ENCODE results near the gene STK25.

Gene STK25

GRCh38 chr2:241443486-241444223 is 64.7 kb downstream of the STK25 start:
- in situ Hi-C loops (cut with HindIII; ENCODE audit: low pct_ligation_motif_present, low sequenced_read_pairs), result no loop called here
- no peak overlapping the region for H3K4me3 ChIP-seq (ENCODE audit: low read depth, low read length)
- H3K27ac ChIP-seq, result no peak overlapping the region
- DNase-seq, result peak; percentile 51
- no peaks in the 10 kb centered on the region for H3K27me3 ChIP-seq (replicated peaks)
- TF ChIP-seq, protein P1, sequence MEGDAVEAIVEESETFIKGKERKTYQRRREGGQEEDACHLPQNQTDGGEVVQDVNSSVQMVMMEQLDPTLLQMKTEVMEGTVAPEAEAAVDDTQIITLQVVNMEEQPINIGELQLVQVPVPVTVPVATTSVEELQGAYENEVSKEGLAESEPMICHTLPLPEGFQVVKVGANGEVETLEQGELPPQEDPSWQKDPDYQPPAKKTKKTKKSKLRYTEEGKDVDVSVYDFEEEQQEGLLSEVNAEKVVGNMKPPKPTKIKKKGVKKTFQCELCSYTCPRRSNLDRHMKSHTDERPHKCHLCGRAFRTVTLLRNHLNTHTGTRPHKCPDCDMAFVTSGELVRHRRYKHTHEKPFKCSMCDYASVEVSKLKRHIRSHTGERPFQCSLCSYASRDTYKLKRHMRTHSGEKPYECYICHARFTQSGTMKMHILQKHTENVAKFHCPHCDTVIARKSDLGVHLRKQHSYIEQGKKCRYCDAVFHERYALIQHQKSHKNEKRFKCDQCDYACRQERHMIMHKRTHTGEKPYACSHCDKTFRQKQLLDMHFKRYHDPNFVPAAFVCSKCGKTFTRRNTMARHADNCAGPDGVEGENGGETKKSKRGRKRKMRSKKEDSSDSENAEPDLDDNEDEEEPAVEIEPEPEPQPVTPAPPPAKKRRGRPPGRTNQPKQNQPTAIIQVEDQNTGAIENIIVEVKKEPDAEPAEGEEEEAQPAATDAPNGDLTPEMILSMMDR (IDR thresholded peaks at IDR 0.05; ENCODE audit: low read depth, low read length, missing control alignments), result no peak
- H3K36me3 ChIP-seq (replicated peaks), result peaks cover 29% of the 10 kb centered on the region

Measured in brain microvascular endothelial cell (primary cell).